Upper lobe of left lung (tissue), 6 donors: ENCODE measurements around the gene NPPB. TPM values are rescaled to one million over a fixed set of nuclear protein-coding genes. Genes with fewer than 3 reads are reported as not detected.

ENCODE experiments used
- ATAC-seq, 2 donors: fragments of 200-7000 bp; cut with Tn5 transposase; one replicate each; pipeline ENCODE4 v1.9.1; 2022; ENCODE audit warnings: mild to moderate bottlenecking in 2 of 2, moderate library complexity in 2 of 2; ENCODE audit not compliant: low FRiP score in 2 of 2
- DNase-seq, 2 donors: peaks; one replicate each; pipeline ENCODE4 v3.0.0-alpha.2; 2019 to 2020
- H3K27ac ChIP-seq, 4 donors: fragments of 200-600 bp; sonication (generic); one replicate each; pipeline ENCODE4 v1.5.1; 2016 to 2019
- H3K27me3 ChIP-seq, 4 donors: fragments of 200-600 bp; sonication (generic); one replicate each; pipeline ENCODE4 v1.5.1; 2017 to 2019
- H3K36me3 ChIP-seq, 4 donors: fragments of 200-600 bp; sonication (generic); one replicate each; pipeline ENCODE4 v1.5.1; 2016 to 2019
- H3K4me1 ChIP-seq, 4 donors: fragments of 200-600 bp; sonication (generic); one replicate each; pipeline ENCODE4 v1.5.1; 2018 to 2019
- H3K4me3 ChIP-seq, 4 donors: fragments of 200-600 bp; sonication (generic); one replicate each; pipeline ENCODE4 v1.5.1; 2017 to 2019; ENCODE audit warnings: mild to moderate bottlenecking in 2 of 4, moderate library complexity in 1 of 4
- H3K9me3 ChIP-seq, 4 donors: fragments of 200-600 bp; sonication (generic); one replicate each; pipeline ENCODE4 v1.5.1; 2018 to 2019
- CTCF ChIP-seq, 6 experiments: fragments of 450-650 bp in 4 of 6; fragments of 200-600 bp in 2 of 6; sonication (generic) in 2 of 6; IDR thresholded peaks; one replicate each; pipeline ENCODE4 v1.5.1; 2016 to 2019; ENCODE audit warnings: antibody characterized with exemption in 6 of 6
- EP300 ChIP-seq, 4 donors: sonication (generic); formaldehyde crosslinking; IDR thresholded peaks; one replicate each; pipeline ENCODE4 v1.5.1; 2017; ENCODE audit warnings: antibody characterized with exemption in 4 of 4, control low read depth in 2 of 4
- POLR2A ChIP-seq, 4 donors: fragments of 450-650 bp; IDR thresholded peaks; one replicate each; pipeline ENCODE4 v1.5.1; 2016 to 2017; ENCODE audit warnings: antibody characterized with exemption in 4 of 4, mild to moderate bottlenecking in 2 of 4
- POLR2AphosphoS5 ChIP-seq, 2 donors: sonication (generic); formaldehyde crosslinking; IDR thresholded peaks; one replicate each; pipeline ENCODE4 v1.5.1; 2017; ENCODE audit warnings: antibody characterized with exemption in 2 of 2
- WGBS, 2 donors: methylation state at CpG; one replicate each; pipeline ENCODE4 v1.1.5; 2017 to 2018; 5-methylcytosine and 5-hydroxymethylcytosine counted together
- total RNA-seq, 6 donors: library from RNA; depleted of rRNA in 4 of 6; stranded (reverse); fragments of >200 nt in 4 of 6; gene quantifications; one replicate each; pipeline versions ENCODE4 v1.1.0 to v1.2.1, GENCODE V29; 2016 to 2021
- donor health status: DM: no; HTN: no; CAD: no; lungs with moderate emphysema.
- donor health status: DM: no; HTN: yes; CAD: no; lungs with severe emphysema.

NPPB gene
- total RNA-seq, 6 donors from 2014 or later = not detected

- no peak for ATAC-seq
- TF ChIP-seq POLR2AphosphoS5 (IDR thresholded peaks at IDR 0.05) (no peak), POLR2A (IDR thresholded peaks at IDR 0.05) (no peak), EP300 (IDR thresholded peaks at IDR 0.05) (no peak), CTCF (IDR thresholded peaks at IDR 0.05) (no peak)
- Histone ChIP-seq H3K4me1 (peaks cover 0 to 3% (median 0%) of the 10 kb centered on the region in 4 donors), H3K36me3 (peaks cover 4 to 40% (median 25%) of the 10 kb centered on the region in 4 donors), H3K27me3 (no peaks in the 10 kb centered on the region), H3K27ac (no peak within 1 kb of the TSS), H3K9me3 (no peaks in the 10 kb centered on the region), H3K4me3 (no peak within 1 kb of the TSS)
- no peak for DNase-seq
- 59 to 65% methylated on average over 18 of the region's 18 CpGs for WGBS, 2 donors
These were observed 10.9 kb downstream of the NPPB start, which contains the start of gene NPPA for GRCh38 chr1:11847667-11848372. Gene NPPA, minus strand, starts transcription at chr1:11847783. Its CDS starts 99 bp downstream, at chr1:11847684.

GRCh38 chr1:11845641-11846335 is 13.0 kb downstream of the NPPB start:
- no peak overlapping the region for H3K4me3 ChIP-seq
- 60 to 71% methylated on average over 4 to 5 of the region's 5 CpGs for WGBS, 2 donors
- peaks cover 11 to 61% (median 43%) of the 10 kb centered on the region in 4 donors for H3K36me3 ChIP-seq
- no peaks in the 10 kb centered on the region for H3K27me3 ChIP-seq
- no peak for DNase-seq
- H3K27ac ChIP-seq = no peak overlapping the region
- no peaks in the 10 kb centered on the region for H3K9me3 ChIP-seq
- H3K4me1 ChIP-seq = peaks cover 0 to 8% (median 3%) of the 10 kb centered on the region in 4 donors
- TF ChIP-seq POLR2A (IDR thresholded peaks at IDR 0.05) = no peak
- TF ChIP-seq POLR2AphosphoS5 (IDR thresholded peaks at IDR 0.05) = no peak
- no peak for TF ChIP-seq EP300 (IDR thresholded peaks at IDR 0.05)
- TF ChIP-seq CTCF (IDR thresholded peaks at IDR 0.05) = no peak
- ATAC-seq = no peak

GRCh38 chr1:11842154-11843041 is 16.3 kb downstream of the NPPB start:
- DNase-seq = peak in 1 of 2 donors; percentile 40
- no peak overlapping the region for H3K27ac ChIP-seq
- TF ChIP-seq EP300 (IDR thresholded peaks at IDR 0.05) (no peak), POLR2A (IDR thresholded peaks at IDR 0.05) (no peak), POLR2AphosphoS5 (IDR thresholded peaks at IDR 0.05) (no peak), CTCF (IDR thresholded peaks at IDR 0.05) (no peak)
- H3K4me3 ChIP-seq = no peak overlapping the region
- H3K9me3 ChIP-seq = no peaks in the 10 kb centered on the region
- peaks cover 0 to 8% (median 3%) of the 10 kb centered on the region in 4 donors for H3K4me1 ChIP-seq
- WGBS, 2 donors = 54 to 70% methylated on average over 17 to 19 of the region's 19 CpGs
- peaks cover 24 to 92% (median 74%) of the 10 kb centered on the region in 4 donors for H3K36me3 ChIP-seq
- no peaks in the 10 kb centered on the region for H3K27me3 ChIP-seq
- no peak for ATAC-seq

GRCh38 chr1:11841245-11842153 is 17.2 kb downstream of the NPPB start:
- ATAC-seq = no peak
- TF ChIP-seq EP300 (IDR thresholded peaks at IDR 0.05) (no peak), POLR2AphosphoS5 (IDR thresholded peaks at IDR 0.05) (no peak), POLR2A (IDR thresholded peaks at IDR 0.05) (no peak), CTCF (IDR thresholded peaks at IDR 0.05) (no peak)
- Histone ChIP-seq H3K4me1 (peaks cover 0 to 8% (median 3%) of the 10 kb centered on the region in 4 donors), H3K4me3 (no peak overlapping the region), H3K27ac (no peak overlapping the region), H3K36me3 (peaks cover 32 to 95% (median 79%) of the 10 kb centered on the region in 4 donors), H3K27me3 (no peaks in the 10 kb centered on the region), H3K9me3 (no peaks in the 10 kb centered on the region)
- 69 to 80% methylated on average over 14 to 15 of the region's 17 CpGs for WGBS, 2 donors
- no peak for DNase-seq
